Panc1 (cell line): ENCODE data around the gene TCHP.
"Not testable (repeated sequence)": the region's sequence is repeated elsewhere in the genome, so short reads cannot be mapped to it uniquely, and the experiment has no call there.

ENCODE experiments used
- POLR2AphosphoS5 ChIP-seq: IDR thresholded peaks from 2 replicates; pipeline ENCODE4 v1.6.1; 2012; ENCODE audit warnings: mild to moderate bottlenecking, low read depth, low read length, moderate library complexity
- TCF7L2 ChIP-seq: IDR thresholded peaks from 2 replicates; pipeline ENCODE4 v1.6.1; 2011; ENCODE audit warnings: mild to moderate bottlenecking, low read depth, low read length, inconsistent platforms
- TF ChIP-seq, protein P1 (sequence below): fragments of 450-650 bp; IDR thresholded peaks from 2 replicates; pipeline ENCODE4 v1.5.1; 2017; ENCODE audit warnings: mild to moderate bottlenecking
- TF ChIP-seq, protein P2 (sequence below), 2 experiments: IDR thresholded peaks; 2 replicates each; pipeline ENCODE4 v1.6.1; 2011 to 2012; ENCODE audit warnings: low read depth in 2 of 2, control low read depth in 1 of 2, low read length in 1 of 2, mild to moderate bottlenecking in 1 of 2, moderate library complexity in 1 of 2; ENCODE audit not compliant: insufficient read depth in 1 of 2

DNA sequence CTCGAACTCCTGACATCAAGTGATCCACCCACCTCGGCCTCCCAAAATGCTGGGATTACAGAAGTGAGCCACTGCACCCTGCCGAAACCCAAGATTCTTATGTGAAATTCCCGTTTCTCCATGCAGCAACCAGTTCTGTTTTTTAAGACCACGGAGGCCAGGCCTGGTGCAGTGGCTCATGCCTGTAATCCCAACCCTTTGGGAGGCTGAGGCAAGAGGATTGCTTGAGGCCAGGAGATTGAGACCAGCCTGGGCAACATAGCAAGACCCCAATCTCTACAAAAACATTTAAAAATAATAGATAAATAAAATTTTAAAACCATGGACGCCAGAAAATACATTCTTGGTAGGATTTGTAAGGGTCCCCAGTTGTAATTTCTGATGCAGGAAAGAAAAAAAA lies 49.6 kb upstream of the TCHP start:
- TF ChIP-seq, protein P1, sequence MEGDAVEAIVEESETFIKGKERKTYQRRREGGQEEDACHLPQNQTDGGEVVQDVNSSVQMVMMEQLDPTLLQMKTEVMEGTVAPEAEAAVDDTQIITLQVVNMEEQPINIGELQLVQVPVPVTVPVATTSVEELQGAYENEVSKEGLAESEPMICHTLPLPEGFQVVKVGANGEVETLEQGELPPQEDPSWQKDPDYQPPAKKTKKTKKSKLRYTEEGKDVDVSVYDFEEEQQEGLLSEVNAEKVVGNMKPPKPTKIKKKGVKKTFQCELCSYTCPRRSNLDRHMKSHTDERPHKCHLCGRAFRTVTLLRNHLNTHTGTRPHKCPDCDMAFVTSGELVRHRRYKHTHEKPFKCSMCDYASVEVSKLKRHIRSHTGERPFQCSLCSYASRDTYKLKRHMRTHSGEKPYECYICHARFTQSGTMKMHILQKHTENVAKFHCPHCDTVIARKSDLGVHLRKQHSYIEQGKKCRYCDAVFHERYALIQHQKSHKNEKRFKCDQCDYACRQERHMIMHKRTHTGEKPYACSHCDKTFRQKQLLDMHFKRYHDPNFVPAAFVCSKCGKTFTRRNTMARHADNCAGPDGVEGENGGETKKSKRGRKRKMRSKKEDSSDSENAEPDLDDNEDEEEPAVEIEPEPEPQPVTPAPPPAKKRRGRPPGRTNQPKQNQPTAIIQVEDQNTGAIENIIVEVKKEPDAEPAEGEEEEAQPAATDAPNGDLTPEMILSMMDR, result not testable (repeated sequence)
- TF ChIP-seq, protein P2, sequence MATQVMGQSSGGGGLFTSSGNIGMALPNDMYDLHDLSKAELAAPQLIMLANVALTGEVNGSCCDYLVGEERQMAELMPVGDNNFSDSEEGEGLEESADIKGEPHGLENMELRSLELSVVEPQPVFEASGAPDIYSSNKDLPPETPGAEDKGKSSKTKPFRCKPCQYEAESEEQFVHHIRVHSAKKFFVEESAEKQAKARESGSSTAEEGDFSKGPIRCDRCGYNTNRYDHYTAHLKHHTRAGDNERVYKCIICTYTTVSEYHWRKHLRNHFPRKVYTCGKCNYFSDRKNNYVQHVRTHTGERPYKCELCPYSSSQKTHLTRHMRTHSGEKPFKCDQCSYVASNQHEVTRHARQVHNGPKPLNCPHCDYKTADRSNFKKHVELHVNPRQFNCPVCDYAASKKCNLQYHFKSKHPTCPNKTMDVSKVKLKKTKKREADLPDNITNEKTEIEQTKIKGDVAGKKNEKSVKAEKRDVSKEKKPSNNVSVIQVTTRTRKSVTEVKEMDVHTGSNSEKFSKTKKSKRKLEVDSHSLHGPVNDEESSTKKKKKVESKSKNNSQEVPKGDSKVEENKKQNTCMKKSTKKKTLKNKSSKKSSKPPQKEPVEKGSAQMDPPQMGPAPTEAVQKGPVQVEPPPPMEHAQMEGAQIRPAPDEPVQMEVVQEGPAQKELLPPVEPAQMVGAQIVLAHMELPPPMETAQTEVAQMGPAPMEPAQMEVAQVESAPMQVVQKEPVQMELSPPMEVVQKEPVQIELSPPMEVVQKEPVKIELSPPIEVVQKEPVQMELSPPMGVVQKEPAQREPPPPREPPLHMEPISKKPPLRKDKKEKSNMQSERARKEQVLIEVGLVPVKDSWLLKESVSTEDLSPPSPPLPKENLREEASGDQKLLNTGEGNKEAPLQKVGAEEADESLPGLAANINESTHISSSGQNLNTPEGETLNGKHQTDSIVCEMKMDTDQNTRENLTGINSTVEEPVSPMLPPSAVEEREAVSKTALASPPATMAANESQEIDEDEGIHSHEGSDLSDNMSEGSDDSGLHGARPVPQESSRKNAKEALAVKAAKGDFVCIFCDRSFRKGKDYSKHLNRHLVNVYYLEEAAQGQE (IDR thresholded peaks at IDR 0.05; ENCODE audit: insufficient read depth in 1 of 2, low read depth in 2 of 2, low read length in 1 of 2), result not testable (repeated sequence)
- TF ChIP-seq TCF7L2, POLR2AphosphoS5: not testable (repeated sequence)
